ENCODE data around the gene PCLAF.

DNA sequence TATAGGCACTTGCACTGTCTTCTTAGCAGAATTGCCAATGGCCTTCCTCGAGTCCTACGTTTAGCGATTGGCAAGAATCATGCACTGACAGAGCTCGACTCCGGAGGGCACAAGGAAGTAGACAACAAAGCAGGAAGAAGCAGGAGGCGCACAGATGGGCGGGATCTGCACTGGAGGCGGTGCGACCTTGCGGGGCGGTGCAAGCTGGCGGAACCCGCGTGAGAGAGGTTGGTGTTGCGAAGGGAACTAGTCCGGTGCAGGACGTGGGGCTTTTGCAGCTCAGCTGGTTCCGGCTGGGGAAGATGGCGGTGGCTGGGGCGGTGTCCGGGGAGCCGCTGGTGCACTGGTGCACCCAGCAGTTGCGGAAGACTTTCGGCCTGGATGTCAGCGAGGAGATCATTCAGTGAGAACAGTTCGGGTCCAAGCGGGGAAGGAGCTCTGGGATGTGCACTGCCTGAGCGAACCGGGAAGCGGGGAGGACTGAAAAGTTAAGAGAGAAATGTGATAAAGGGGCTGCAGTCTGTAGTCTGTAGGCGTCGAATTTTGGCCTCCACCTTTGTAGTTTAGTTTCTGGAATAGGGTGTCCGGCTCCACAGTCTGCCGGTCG is 6.4 kb upstream of the PCLAF start, which contains the start of gene TRIP4:
- TF ChIP-seq, protein P1, sequence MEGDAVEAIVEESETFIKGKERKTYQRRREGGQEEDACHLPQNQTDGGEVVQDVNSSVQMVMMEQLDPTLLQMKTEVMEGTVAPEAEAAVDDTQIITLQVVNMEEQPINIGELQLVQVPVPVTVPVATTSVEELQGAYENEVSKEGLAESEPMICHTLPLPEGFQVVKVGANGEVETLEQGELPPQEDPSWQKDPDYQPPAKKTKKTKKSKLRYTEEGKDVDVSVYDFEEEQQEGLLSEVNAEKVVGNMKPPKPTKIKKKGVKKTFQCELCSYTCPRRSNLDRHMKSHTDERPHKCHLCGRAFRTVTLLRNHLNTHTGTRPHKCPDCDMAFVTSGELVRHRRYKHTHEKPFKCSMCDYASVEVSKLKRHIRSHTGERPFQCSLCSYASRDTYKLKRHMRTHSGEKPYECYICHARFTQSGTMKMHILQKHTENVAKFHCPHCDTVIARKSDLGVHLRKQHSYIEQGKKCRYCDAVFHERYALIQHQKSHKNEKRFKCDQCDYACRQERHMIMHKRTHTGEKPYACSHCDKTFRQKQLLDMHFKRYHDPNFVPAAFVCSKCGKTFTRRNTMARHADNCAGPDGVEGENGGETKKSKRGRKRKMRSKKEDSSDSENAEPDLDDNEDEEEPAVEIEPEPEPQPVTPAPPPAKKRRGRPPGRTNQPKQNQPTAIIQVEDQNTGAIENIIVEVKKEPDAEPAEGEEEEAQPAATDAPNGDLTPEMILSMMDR (conservative IDR thresholded peaks at IDR 0.05 in 1 of 2, IDR thresholded peaks at IDR 0.05 in 1 of 2; ENCODE audit: extremely low read depth in 1 of 2, insufficient read depth in 1 of 2, low read depth in 1 of 2, low read length in 2 of 2), result peak in 1 of 2 donors; percentile 10
- no peak for TF ChIP-seq EZH2 (IDR thresholded peaks at IDR 0.05; ENCODE audit: borderline replicate concordance, low read length)

Data from mammary epithelial cell (primary cell).